Measurements from ENCODE around the gene IGF2BP2. TPM values are rescaled to one million over a fixed set of nuclear protein-coding genes. Genes with fewer than 3 reads are reported as not detected.
"Not testable (repeated sequence)": the region's sequence is repeated elsewhere in the genome, so short reads cannot be mapped to it uniquely, and the experiment has no call there.

Gene IGF2BP2
- polyA plus RNA-seq, 1 experiment, result 2.0 TPM

DNA sequence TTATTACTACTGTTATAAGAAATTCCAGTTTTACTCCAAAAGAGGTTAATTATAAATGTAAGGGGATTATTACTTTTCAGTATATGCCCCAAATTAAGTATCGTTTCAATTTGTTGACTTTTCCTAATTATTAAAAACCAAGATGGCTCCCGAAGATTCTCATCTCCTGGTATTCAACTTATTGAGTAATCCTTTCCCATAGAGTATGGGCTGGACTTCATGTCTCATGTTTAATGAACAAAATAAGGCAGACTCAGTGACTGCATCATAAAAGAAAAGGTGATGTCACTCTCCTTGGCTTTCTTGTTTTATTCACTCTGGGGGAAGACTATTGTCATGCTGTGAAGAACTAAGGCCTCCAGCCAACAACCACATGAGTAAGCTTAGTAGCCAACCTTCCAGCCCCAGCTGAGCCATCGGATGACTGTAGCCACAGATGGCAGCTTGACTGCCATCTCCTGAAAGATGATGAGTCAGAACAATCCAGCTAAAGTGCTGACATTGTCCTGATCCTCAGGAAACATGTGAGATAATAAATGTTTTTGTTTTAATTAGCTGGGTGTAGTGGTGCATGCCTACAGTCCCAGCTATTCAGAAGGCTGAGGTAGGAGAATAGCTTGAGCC, 17.3 kb downstream of the IGF2BP2 start:
- ChIA-PET CTCF (interaction anchor here (1.0 to 1.4 kb wide), 2 partner anchors 39 to 136 kb away, joined by 3 to 4 read pairs; no protein-coding TSS in a partner anchor), POLR2A (no interaction called here)
- TF ChIP-seq CTCF (IDR thresholded peaks at IDR 0.05; ENCODE audit: insufficient read depth, low read depth, low read length), result no peak
- Histone ChIP-seq H3K36me3 (ENCODE audit: control insufficient read depth, insufficient read depth, low read length) (peaks cover 1% of the 10 kb centered on the region; the same call in 1 of the 2 replicates), H3K27me3 (ENCODE audit: control insufficient read depth, insufficient read depth, low read length) (no peaks in the 10 kb centered on the region), H3K4me3 (ENCODE audit: low read depth, low read length) (no peak overlapping the region)
- no peak for DNase-seq (ENCODE audit: low read depth)

DNA sequence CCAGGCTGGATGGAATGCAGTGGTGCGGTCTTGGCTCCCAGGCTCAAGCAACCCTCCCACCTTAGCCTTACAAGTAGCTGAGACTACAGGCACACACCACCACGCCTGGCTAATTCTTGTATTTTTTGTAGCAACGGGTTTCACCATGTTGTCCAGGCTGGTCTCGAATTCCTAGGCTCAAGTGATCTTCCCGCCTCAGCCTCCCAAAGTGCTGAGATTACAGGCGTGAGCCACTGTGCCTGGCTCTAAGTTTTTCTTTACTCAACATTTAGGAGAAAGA, 26.1 kb downstream of the IGF2BP2 start:
- CTCF ChIA-PET; POLR2A ChIA-PET; DNase-seq (ENCODE audit: low read depth); H3K4me3 ChIP-seq (ENCODE audit: low read depth, low read length); H3K27me3 ChIP-seq (ENCODE audit: control insufficient read depth, insufficient read depth, low read length); H3K36me3 ChIP-seq (ENCODE audit: control insufficient read depth, insufficient read depth, low read length): not testable (repeated sequence)

- H3K27me3 ChIP-seq (ENCODE audit: control insufficient read depth, insufficient read depth, low read length), result no peaks in the 10 kb centered on the region
- POLR2A ChIA-PET, result no interaction called here
- H3K36me3 ChIP-seq (ENCODE audit: control insufficient read depth, insufficient read depth, low read length), result no peaks in the 10 kb centered on the region
- CTCF ChIA-PET, result no interaction called here
- DNase-seq (ENCODE audit: low read depth), result no peak
- no peak overlapping the region for H3K4me3 ChIP-seq (ENCODE audit: low read depth, low read length)
- no peak for TF ChIP-seq CTCF (IDR thresholded peaks at IDR 0.05; ENCODE audit: insufficient read depth, low read depth, low read length)
These were observed 26.6 kb downstream of the IGF2BP2 start for GRCh38 chr3:185797993-185798830.

- no peak for TF ChIP-seq CTCF (IDR thresholded peaks at IDR 0.05; ENCODE audit: insufficient read depth, low read depth, low read length)
- CTCF ChIA-PET, result interaction anchor here (0.8 kb wide), 1 partner anchor 137 kb away, joined by 4 read pairs; no protein-coding TSS in a partner anchor
- Histone ChIP-seq H3K4me3 (ENCODE audit: low read depth, low read length) (no peak overlapping the region), H3K36me3 (ENCODE audit: control insufficient read depth, insufficient read depth, low read length) (no peaks in the 10 kb centered on the region), H3K27me3 (ENCODE audit: control insufficient read depth, insufficient read depth, low read length) (no peaks in the 10 kb centered on the region)
- DNase-seq (ENCODE audit: low read depth), result no peak
- POLR2A ChIA-PET, result interaction anchor here (0.6 kb wide), 1 partner anchor 1265 kb away, joined by 4 read pairs; no protein-coding TSS in a partner anchor
These were observed 27.5 kb downstream of the IGF2BP2 start for GRCh38 chr3:185797108-185797881.

DNA sequence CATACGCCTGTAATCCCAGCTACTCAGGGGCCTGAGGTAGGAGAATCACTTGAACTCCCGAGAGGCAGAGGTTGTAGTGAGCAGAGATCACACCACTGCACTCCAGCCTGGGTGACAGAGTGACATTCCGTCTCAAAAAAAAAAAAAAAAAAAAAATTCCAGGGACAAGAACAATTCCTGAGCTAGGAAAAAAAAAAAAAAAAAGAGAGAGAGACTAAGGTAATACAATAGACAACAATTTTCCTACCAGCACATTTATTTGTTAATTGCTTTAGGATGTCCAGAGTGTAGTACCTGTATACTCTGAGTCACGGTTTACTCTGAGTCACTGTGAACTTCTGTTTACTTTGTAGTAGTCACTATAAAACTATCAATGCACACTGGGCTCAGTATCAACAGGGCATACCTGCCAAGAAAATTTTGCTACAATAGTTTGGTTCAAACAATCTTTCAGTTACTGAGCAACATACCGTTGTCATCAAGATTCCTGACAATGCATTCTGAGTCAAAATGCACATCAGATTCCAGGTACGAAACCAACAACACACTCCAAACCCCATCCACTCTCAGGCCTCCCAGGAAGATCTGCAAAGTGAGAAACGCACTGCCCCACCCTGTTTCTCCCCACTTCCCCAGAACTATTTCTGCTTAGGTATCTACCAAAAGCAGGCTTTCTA, 28.3 kb downstream of the IGF2BP2 start:
- no peak for TF ChIP-seq CTCF (IDR thresholded peaks at IDR 0.05; ENCODE audit: insufficient read depth, low read depth, low read length)
- no peak overlapping the region for H3K4me3 ChIP-seq (ENCODE audit: low read depth, low read length)
- POLR2A ChIA-PET, result interaction anchor here (0.6 kb wide), 1 partner anchor 1266 kb away, joined by 4 read pairs; no protein-coding TSS in a partner anchor
- H3K36me3 ChIP-seq (ENCODE audit: control insufficient read depth, insufficient read depth, low read length), result no peaks in the 10 kb centered on the region
- DNase-seq (ENCODE audit: low read depth), result peak; percentile 31
- CTCF ChIA-PET, result interaction anchor here (0.8 kb wide), 1 partner anchor 136 kb away, joined by 4 read pairs; no protein-coding TSS in a partner anchor
- H3K27me3 ChIP-seq (ENCODE audit: control insufficient read depth, insufficient read depth, low read length), result no peaks in the 10 kb centered on the region
